Activated CD4-positive, CD25-positive, alpha-beta regulatory T cell treated with anti-CD3 and anti-CD28 coated beads, Interleukin-2, amount 50 U/mL, for 16 hours (primary cell): Measurements from ENCODE around the gene CFL1.
"Not testable (repeated sequence)": the region's sequence is repeated elsewhere in the genome, so short reads cannot be mapped to it uniquely, and the experiment has no call there.

Source experiments
- DNase-seq: peaks from one replicate; pipeline ENCODE4 v3.0.0-alpha.2; 2020; ENCODE audit warnings: low read depth, low spot score

CFL1 gene

DNA sequence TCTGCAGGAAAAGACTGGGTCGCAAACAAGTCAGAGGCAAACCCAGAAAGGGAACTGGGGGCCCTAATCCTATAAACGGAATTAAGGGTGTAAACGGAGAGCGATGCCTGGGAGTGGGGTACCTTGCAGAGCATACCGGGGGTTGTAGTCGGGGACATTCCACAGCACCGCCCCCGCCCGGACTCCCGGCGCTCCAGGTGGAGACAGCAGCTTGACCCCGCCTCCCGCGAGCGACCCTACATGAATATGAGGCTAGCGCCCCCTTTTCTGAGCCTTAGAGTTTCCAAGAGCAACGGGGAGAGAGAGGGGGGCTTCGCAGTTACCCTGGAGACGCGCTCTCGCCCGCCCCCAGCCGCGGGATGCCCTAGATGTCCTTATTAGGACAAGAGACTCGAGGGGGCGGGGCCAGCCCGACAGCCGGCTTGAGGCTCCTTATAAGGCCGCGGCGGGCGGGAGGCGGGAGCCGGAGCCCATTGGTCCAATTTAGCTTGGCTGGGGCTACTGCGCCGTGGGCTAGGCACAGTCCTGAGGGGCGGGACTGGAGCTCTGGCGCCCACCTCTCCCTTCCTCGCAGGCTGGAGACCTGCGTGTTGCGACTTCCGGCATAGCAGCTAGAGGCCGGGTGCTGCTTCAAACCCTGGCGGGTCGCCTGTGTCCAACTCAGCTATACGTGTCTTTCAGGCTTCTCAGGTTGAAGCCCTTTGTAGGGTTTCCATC, 1.3 kb upstream of the CFL1 start:
- DNase-seq, result peak; percentile 93

DNA sequence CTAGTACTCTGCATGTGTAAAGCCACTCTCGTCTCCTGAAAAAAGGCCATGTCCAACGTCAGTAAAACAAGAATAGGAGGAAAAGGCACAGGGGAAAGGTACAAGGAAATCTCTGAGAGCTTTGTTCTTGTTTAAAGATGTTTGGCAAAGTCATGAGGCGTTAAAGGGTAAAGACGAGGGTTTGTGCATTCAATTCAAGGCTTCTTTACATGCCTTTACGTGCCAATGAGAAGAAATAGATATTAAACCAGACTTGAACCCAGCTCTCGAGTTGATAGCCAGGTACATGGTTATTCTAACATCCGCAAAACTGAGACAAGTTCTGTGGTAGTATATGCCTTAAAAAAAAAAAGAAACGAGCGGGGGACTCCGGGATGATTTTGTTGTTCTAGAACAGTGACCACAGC, 704 bp upstream of the CFL1 start:
- no peak for DNase-seq

DNA sequence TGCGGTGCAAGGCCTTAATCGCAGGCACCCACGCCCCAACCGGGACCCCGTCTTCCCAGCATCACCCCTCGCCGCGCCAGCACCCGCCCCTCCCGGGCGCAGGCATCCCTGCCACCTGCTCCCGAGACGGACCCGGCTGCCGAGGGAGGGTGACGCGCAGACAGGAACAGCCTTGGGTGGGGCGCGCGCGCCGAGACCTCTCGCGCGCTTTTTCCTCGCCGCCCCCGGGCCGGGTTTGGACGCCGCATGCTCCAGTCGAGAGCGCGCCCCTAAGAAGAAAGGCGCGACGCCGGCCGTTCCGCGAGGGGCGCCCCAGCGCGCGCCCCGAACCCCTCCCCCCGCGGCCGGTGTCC, 504 bp downstream of the CFL1 start:
- DNase-seq, result peak; percentile 31

DNA sequence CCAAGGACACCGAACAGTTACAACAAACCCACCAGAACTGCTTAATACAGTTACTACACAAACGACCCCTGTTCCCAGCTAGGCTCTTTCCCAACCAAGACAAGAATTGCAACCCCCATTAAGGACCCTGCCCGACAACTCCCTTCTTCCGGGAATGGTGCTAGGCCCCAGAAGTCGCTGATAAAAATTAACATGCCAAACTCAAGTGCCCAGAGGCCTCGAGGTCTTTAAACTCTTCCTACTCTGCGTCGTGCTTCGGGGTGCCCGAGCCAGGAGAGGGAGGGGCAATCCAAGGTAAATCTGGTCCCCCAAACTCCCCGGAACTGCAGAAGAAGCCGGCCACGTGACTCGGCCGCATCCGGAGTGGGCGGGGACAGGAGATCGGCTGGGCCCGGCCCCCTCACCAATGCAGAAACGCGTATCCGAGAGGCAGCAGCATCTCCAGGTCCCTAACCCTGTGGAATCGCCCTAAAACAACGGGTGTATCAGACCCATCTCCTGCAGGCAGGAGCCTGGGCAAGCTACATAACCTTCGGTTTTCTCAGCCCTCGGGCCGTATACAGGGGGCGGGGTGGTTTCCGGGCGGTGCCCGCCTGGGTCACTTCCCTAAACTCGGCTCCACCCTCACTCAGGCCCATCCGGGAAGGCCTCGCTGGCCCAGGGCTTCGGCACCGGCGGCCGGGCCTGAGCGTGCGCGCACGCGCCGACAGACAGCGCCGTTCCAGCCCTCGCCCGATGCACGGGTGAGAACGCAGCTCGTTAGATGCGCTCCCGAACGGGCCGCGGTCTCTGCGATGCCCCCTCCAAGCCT, 1.1 kb downstream of the CFL1 start:
- DNase-seq, result peak; percentile 67

DNA sequence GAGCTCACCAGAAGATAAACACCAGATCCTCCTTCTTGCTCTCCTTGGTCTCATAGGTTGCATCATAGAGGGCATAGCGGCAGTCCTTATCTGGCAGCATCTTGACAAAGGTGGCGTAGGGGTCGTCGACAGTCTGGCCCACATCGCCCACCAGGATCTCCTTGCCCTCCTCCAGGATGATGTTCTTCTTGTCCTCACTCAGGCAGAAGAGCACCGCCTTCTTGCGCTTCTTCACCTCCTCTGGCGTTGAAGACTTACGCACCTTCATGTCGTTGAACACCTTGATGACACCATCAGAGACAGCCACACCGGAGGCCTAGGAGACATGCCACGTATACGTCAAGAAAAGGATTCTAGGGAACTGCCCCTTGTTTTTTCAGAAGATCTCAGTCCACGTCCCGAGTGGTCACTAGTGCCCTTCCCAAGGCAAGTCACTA, 2.0 kb downstream of the CFL1 start:
- no peak for DNase-seq

DNA sequence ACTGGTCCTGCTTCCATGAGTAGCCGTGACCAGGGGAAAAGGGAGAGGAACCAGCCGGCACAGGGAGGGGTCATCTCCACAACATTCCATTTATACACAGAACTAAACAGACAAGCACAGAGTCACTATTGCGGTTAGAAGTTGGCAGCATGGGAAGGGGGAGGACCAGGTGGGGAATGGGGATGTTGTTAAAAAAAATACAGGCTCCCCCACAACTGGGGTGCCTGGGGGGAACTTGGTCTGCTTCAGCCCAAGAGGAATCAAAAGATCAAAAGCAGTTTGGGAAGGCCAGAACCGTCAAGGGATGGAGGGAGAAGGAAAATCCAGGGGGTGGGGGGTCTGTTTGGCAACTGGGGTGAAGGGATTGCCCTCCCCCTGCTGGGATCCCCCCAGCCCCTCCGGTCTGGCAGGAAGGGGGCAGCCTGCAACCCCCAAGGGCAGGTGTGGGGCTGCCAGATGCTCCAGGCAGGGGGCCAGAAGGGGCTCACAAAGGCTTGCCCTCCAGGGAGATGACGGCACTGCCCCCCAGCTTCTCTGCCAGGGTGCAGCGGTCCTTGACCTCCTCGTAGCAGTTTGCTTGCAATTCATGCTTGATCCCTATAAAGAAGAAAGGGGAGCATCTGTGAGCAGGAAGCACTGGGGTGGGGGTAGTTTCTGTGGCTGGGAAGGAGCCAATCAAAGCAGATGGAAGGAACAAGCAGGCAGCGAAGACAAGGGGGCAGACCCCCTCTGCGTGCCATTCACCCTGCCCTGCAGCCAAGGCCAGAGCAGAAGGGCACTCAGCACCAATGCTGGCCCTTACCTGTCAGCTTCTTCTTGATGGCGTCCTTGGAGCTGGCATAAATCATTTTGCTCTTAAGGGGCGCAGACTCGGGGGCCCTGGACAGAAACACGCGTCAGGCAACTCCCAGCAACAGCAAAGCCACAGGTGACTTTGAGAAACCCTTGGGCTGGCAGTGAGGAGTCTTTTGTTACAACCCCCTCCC, 2.8 kb downstream of the CFL1 start:
- no peak for DNase-seq

DNA sequence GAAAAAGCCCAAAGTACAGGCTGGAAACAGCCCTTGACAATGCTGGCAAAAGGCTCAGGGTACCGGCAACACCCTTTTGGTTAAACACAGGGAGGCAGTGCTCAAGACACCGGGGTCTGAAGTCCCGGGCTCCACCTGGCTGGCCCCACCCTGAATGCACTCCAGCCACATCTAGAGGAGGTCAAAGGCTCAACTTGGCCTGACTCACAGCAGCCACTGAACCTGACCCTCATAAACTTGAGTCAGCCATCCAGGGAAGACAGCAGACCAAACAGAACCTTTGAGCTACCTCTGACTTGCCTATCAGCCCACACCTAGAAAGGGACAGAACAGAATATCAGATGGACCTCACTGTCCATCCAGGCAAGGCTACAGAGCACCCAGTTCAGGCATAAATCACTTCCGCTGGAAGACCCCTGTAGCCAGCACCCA, 3.8 kb downstream of the CFL1 start:
- DNase-seq, result no peak

DNA sequence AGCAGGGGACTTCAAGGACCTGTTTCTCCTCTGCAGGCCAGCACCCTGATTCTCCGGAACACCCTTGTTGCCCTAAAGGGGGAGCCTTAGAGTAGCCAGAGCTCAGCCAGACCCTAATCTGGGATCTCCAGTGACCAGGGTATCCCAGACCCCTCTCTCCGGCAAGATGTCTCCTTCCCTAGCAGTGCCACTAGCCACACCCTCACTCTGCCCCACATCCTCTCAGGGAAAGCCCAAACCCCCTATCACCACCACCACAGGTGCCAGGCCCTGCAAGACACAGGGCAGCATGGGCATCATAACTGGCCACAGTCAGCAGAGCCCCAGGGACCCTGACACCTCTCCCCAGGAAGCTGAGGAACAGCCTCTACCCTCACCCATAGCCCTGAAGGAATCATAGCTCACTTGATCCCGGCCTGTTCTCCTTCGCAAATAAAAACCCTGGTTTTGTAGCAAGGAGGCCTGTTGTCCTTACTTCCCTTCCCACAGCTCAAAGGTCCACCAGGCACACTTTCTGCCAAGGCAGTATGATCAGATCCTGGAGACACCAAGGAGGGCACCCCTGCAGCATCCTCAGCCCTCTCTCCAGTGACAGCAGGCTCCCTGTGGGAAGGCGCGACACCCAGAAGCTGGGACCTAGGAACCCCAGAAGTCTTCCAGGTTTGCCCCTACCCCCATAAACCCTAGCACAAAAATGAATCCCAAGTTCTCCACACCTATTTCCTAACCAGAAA, 4.6 kb downstream of the CFL1 start:
- DNase-seq, result no peak

DNA sequence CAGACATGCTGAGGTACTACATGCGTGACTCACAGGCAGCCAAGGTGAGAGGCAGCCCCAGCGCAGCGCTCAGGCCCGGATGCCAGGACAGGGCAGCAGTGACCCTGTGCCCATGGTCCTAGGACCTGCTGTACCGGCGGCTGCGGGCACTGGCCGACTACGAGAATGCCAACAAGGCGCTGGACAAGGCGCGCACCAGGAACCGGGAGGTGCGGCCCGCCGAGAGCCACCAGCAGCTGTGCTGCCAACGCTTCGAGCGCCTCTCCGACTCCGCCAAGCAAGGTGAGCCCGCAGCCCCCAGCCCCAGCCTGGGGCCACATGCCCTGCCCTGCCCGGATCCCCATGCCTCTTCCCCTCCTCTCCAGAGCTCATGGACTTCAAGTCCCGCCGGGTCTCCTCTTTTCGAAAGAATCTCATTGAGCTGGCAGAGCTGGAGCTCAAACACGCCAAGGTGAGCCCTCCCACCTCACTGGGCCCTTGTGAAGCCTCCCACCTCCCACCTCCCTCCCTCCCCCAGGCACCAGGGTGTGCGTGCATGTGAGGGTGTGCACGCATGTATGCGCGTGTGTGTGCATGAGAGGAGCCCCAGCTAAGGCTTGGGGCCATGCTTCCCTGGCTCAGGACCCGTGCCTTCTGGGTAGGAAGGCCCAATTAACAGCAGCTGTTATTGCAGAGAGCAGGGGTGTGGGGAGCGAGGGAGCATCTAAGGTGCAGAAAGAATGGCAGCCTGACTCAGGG, 5.3 kb downstream of the CFL1 start:
- no peak for DNase-seq

DNA sequence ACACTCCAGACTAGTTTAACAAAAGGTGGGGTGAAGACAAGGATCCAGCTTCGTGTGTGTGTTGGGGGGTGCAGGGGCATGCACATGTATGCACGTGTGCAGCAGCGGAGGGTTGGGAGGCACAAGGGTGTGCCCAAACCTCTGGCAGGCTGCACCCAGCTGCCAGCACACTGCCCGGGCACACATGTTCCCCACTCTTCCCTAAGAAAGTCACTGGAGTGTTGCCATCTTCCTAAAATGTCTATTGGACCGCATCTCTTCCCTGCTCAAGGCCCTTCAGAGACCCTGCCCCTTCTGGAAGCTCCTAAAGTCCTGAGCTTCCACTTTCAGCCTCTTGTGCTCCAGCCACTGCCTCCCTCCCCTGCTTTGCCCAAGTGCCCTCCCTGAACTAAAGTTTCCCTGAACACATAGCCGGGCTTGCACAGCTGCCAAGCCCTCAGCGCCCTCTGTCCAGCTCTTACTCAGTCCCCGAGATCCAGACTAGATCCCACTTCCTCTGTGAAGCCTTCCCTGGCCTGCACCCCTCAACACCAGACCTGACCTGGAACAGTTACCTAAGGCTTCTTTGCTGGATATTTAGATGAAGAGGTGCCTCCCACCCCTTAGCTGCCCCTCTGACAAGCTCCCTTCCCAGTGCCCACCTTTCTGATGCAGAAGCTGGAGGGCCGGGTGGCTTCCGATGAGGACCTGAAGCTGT, 6.0 kb downstream of the CFL1 start:
- no peak for DNase-seq

DNA sequence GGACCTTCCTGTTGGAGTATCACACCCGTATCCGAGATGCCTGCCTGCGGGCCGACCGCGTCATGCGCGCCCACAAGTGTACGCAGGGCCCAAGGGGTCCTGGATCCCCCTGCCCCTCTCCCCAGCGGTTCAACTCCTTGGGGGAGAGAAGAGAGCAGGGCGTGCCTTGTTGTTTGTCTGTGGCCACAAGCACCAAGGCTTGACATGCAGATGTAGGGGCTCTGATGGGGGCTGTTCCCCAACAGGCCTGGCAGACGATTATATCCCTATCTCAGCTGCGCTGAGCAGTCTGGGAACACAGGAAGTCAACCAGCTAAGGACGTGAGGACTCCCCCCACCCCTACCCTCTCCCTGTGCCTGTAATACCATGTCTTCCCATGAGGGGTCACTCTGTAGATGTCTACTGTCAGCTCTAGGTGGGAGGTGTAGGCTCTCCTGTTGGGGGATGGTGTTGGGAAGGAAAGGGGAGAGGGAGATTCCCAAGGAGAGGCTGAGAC, 6.8 kb downstream of the CFL1 start:
- no peak for DNase-seq

DNA sequence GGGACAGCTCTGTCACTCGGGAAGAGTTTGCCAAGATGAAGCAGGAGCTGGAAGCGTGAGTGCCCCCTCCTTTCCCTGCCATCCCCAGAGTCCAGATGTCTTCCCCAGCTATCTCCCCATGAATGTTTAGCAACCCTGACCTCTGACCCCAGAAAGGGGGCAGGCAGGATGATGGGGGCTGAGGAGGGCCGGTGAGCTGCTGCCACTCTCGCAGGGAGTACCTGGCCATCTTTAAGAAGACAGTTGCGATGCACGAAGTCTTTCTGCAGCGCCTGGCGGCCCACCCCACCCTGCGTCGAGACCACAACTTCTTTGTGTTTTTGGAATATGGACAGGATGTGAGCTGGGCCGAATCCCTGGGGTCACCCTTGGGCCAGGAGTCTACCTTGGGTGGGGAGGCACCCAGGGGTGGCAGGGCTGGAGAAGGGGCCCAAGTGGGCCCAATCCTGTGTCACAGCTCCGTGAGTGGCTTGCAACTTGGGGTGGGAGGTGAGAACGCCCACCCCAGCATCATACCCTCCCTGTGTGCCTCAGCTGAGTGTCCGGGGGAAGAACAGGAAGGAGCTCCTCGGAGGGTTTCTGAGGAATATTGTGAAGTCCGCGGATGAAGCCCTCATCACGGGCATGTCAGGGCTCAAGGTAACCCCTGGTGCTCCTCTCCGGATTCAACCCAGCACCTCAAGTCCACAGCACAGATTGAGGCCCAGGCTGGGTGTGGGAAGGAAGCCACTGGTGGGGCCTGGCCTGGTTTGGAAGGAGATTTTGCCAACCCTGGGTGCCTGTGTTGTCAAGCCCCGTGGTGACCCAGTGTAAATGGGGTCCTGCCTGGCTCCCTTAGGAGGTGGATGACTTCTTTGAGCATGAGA, 7.5 kb downstream of the CFL1 start:
- DNase-seq, result no peak

DNA sequence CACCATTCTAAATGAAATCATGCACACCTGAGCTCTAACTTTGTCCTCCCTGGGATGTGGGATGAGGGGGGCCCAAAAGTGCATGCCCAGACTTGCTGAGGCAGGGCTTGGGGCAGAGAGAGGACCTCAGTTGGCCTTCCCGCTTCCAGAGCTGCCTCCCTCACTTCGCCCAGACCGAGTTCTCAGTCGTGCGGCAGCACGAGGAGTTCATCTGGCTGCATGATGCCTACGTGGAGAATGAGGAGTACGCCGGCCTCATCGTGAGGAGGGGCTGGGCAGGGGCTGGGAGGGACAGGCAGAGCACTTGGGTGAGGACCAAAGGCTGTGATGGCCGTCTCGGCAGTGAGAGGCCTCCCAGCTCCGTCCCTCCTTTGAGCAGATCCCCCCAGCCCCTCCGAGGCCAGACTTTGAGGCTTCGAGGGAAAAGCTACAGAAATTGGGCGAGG, 8.2 kb downstream of the CFL1 start:
- DNase-seq, result no peak

DNA sequence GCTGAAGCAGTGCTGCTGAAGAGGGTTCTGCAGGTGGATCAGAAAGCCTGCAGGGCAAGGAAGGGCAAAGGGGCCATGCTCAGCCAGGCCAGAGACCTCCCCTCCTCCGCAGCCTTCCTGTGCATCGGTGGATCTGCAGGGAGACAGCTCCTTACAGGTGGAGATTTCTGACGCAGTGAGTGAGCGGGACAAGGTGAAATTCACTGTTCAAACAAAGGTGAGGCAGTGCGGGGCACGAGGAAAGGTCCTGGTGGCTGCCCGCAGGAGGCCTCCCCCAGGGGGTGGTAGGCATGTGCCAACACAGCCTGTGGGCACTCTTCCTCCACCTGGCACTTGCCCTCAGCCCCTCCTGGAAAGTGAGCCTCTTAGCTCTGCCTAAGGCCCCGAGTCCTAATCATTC, 8.6 kb downstream of the CFL1 start:
- no peak for DNase-seq

DNA sequence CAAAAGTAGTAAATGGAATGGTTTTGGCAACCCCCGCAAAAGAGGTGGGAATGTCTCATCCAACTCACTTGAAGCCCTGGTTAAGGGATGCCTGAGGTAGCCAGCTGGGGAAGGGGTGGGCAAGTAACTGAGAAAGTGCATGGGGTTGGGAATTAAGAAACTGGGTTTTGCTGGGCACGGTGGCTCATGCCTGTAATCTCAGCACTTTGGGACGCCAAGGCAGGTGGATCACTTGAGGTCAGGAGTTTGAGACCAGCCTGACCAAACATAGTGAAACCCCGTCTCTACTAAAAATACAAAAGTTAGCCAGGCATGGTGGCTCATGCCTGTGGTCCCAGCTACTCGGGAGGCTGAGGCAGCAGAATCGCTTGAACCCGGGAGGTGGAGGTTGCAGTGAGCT, 9.3 kb downstream of the CFL1 start:
- not testable (repeated sequence) for DNase-seq

DNA sequence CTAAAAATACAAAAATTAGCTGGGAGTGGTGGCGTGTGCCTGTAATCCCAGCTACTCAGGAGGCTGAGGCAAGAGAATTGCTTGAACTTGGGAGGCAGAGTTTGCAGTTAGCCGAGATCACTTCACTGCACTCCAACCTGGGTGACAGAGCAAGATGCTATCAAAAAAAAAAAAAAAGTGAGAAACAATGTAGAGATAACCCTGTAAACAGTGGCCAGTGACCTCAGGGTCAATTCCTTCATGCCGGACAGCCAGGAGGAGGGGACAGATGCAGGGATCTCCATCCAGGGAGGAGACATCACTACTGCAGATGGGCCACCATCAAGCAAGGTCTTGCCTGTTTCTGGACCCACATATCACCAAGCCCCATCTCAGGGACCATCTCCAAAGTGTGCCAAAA, 10.2 kb downstream of the CFL1 start:
- no peak for DNase-seq

DNA sequence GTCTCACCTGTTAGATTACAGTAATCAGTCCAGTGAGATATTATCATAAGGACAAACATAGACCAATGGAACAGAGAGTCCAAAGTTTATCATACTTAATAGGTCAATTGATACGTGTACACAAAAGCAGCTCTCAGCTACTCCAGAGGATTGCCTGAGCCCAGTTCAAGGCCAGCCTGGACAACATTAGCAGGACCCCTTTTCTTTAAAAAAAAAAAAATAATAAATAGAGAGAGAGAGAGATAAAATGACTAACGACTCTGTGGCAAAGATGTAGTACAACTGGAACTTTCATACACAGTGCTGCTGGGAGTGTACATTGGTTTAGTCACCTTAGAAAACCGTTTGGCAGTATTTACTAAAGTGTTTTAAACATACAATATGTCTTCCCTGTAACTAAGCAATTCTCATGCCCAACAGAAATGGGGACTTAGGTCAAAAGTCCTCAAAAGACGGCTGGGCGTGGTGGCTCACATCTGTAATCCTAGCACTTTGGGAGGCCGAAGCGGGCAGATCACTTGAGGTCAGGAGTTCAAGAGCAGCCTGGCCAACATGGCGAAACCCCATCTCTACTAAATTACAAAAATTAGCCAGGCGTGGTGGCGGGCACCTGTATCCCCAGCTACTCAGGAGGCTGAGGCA, 13.6 kb downstream of the CFL1 start:
- no peak for DNase-seq

DNA sequence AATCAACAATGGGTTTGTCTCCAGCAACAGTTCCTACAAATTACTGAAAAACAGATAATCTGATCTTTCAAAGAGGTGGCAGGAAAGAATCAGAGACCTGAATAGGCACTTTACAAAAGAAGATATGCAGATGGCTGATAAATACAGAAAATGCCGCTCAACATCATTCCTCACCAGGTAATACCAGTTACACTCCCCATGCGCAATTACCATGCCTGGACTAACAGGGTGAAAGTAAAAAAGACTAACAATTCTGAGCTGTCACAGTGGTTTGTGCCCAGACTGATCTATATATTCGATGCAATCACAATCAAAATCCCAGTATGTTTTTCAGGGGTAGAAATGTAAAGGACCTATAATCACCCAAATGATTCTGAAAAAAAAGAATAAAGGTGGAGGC, 14.2 kb downstream of the CFL1 start:
- no peak for DNase-seq
